ENCODE data around the gene UBE3A. TPM values are rescaled to one million over a fixed set of nuclear protein-coding genes. Genes with fewer than 3 reads are reported as not detected.

Gene UBE3A
- total RNA-seq, 1 experiment from 2014 or later: 121 TPM

DNA sequence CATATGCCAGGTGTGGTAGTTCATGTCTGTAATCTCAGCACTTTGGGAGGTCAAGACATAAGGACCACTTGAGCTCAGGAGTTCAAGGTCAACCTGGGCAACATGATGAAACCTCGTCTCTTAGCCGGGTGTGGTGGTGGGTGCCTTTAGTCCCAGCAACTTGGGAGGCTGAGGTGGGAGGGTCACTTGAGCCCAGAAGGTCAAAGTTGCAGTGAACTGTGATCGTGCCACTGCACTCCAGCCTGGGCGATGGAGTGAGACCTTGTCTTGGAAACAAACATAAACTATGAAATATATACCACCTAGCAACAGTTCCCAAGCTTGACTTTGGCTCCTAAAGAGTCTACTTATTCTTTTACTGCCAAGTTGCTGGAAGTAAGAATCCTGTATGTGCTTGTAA is 30.9 kb downstream of the UBE3A start:
- Histone ChIP-seq H3K9me2 (replicated peaks; ENCODE audit: insufficient read depth, low read length) (no peaks in the 10 kb centered on the region), H3K27me3 (ENCODE audit: low read length) (no peaks in the 10 kb centered on the region), H3K36me3 (ENCODE audit: insufficient read depth, low read length) (peaks cover 78% of the 10 kb centered on the region), H3K4me1 (ENCODE audit: low read length) (peaks cover 72% of the 10 kb centered on the region), H2AFZ (ENCODE audit: low read length) (no peak overlapping the region), H4K20me1 (ENCODE audit: insufficient read depth, low read depth, low read length) (no peaks in the 10 kb centered on the region), H3K9me3 (ENCODE audit: low read length) (peaks cover 10% of the 10 kb centered on the region), H3K4me3 (ENCODE audit: low read length) (no peak overlapping the region), H3K27ac (ENCODE audit: low read length) (peak overlapping the region; percentile 86), H3K4me2 (ENCODE audit: low read depth, low read length, poor library complexity, severe bottlenecking) (no peak overlapping the region), H3K79me2 (ENCODE audit: low read length) (peaks cover 100% of the 10 kb centered on the region), H3K9ac (ENCODE audit: low read length) (no peak overlapping the region)
- no peak for DNase-seq

DNA sequence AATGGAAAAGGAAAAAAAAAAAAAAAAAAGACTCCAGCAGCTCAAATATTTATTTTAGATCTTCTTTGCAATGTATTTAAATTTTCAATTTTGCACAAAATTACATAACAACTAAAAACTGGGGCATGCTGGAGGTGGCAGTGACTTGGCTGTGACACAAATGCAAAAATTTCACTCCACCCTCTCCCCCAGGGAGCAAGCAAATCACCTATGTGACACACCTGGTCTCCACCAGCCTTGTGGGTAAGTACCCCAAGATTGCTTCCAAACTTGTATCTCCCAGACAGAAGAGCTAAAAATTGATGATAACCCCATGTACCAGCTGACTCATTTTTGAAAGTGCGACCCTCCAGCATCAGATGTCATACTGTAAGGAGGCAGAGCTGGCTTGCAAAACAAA is 32.0 kb downstream of the UBE3A start:
- H4K20me1 ChIP-seq (ENCODE audit: insufficient read depth, low read depth, low read length): no peaks in the 10 kb centered on the region
- H3K9ac ChIP-seq (ENCODE audit: low read length): no peak overlapping the region
- peak; percentile 63 for DNase-seq
- H3K4me1 ChIP-seq (ENCODE audit: low read length): peaks cover 82% of the 10 kb centered on the region
- H3K27me3 ChIP-seq (ENCODE audit: low read length): no peaks in the 10 kb centered on the region
- peak overlapping the region; percentile 86 for H3K27ac ChIP-seq (ENCODE audit: low read length)
- peaks cover 79% of the 10 kb centered on the region for H3K36me3 ChIP-seq (ENCODE audit: insufficient read depth, low read length)
- H3K9me2 ChIP-seq (replicated peaks; ENCODE audit: insufficient read depth, low read length): no peaks in the 10 kb centered on the region
- peak overlapping the region; percentile 3 for H3K4me2 ChIP-seq (ENCODE audit: low read depth, low read length, poor library complexity, severe bottlenecking)
- no peak overlapping the region for H2AFZ ChIP-seq (ENCODE audit: low read length)
- H3K9me3 ChIP-seq (ENCODE audit: low read length): peaks cover 5% of the 10 kb centered on the region; the same call in 1 of the 2 replicates
- H3K79me2 ChIP-seq (ENCODE audit: low read length): peaks cover 100% of the 10 kb centered on the region
- H3K4me3 ChIP-seq (ENCODE audit: low read length): no peak overlapping the region

DNA sequence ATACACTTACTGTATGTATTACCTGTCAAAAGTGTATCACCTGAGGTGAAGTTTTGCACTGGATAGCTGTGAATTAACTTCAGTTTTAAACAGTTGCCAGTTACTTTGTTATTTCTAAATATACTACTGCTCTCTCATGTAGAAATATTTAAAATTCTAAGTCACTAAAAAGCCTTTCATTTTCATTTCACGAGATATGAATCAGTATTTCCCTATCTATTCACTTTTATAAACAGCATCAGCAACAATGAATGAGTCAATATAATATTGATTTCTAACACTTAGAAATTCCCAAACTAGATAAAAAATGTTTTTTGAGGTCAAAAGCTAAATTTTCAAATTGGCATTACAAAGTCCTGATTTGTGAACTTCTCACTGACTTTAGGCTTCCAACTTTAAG is 32.6 kb downstream of the UBE3A start:
- H3K9me2 ChIP-seq (replicated peaks; ENCODE audit: insufficient read depth, low read length): no peaks in the 10 kb centered on the region
- H3K79me2 ChIP-seq (ENCODE audit: low read length): peaks cover 100% of the 10 kb centered on the region
- no peak for DNase-seq
- peaks cover 5% of the 10 kb centered on the region; the same call in 1 of the 2 replicates for H3K9me3 ChIP-seq (ENCODE audit: low read length)
- no peak overlapping the region for H2AFZ ChIP-seq (ENCODE audit: low read length)
- H3K9ac ChIP-seq (ENCODE audit: low read length): no peak overlapping the region
- H3K27me3 ChIP-seq (ENCODE audit: low read length): no peaks in the 10 kb centered on the region
- peaks cover 88% of the 10 kb centered on the region for H3K4me1 ChIP-seq (ENCODE audit: low read length)
- no peaks in the 10 kb centered on the region for H4K20me1 ChIP-seq (ENCODE audit: insufficient read depth, low read depth, low read length)
- no peak overlapping the region for H3K4me3 ChIP-seq (ENCODE audit: low read length)
- peaks cover 79% of the 10 kb centered on the region for H3K36me3 ChIP-seq (ENCODE audit: insufficient read depth, low read length)
- no peak overlapping the region for H3K4me2 ChIP-seq (ENCODE audit: low read depth, low read length, poor library complexity, severe bottlenecking)
- peak overlapping the region; percentile 86 for H3K27ac ChIP-seq (ENCODE audit: low read length)

DNA sequence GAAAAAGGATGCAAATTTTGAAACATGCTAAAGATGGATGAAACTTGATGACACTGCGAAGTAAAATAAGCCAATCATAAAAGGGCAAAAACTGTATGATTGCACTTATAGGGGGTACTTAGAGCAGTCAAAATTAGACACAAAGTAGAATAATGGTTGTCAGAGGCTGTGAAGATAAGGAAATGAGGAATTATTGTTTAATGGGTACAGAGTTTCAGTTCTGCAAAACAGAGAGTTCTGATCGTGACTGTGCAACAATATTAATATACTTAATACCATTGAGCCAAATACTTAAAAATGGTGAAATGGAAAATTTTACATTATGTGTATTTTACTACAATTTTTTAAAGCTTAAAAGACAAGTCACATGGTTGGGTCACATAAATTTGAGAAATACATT is 35.1 kb downstream of the UBE3A start:
- H3K4me1 ChIP-seq (ENCODE audit: low read length): peaks cover 73% of the 10 kb centered on the region

DNA sequence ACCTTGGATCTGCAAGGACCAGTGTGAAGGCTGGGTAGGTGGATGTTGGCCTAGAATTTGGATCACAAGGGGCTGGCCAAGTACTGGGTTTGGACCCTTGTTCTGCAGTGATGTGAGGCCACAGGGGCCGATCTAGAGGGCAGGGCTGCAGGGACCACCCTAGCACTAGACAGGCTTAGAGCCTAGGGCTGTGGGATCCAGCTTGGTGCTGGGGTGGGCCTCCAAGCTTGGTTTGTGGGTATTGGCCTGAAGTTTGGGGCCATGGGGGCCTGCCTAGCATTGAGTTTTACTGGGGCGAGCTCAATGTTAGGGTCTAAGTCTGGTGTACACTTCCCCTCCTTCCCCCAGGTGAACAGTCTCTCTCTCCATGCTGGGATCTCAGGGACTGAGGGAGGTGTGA is 36.5 kb downstream of the UBE3A start:
- Histone ChIP-seq H3K9me3 (ENCODE audit: low read length) (peaks cover 5% of the 10 kb centered on the region; the same call in 1 of the 2 replicates), H3K9me2 (replicated peaks; ENCODE audit: insufficient read depth, low read length) (no peaks in the 10 kb centered on the region), H3K4me2 (ENCODE audit: low read depth, low read length, poor library complexity, severe bottlenecking) (no peak overlapping the region), H3K27ac (ENCODE audit: low read length) (peak overlapping the region; percentile 86), H4K20me1 (ENCODE audit: insufficient read depth, low read depth, low read length) (no peaks in the 10 kb centered on the region), H3K36me3 (ENCODE audit: insufficient read depth, low read length) (peaks cover 92% of the 10 kb centered on the region), H3K27me3 (ENCODE audit: low read length) (no peaks in the 10 kb centered on the region), H3K4me3 (ENCODE audit: low read length) (no peak overlapping the region), H2AFZ (ENCODE audit: low read length) (no peak overlapping the region), H3K79me2 (ENCODE audit: low read length) (peaks cover 98% of the 10 kb centered on the region), H3K4me1 (ENCODE audit: low read length) (peaks cover 59% of the 10 kb centered on the region), H3K9ac (ENCODE audit: low read length) (no peak overlapping the region)
- no peak for DNase-seq

More for the DNA sequence above, 35.1 kb downstream of the UBE3A start:
- no peaks in the 10 kb centered on the region for H3K27me3 ChIP-seq (ENCODE audit: low read length)
- H3K9ac ChIP-seq (ENCODE audit: low read length): no peak overlapping the region
- peak overlapping the region; percentile 86 for H3K27ac ChIP-seq (ENCODE audit: low read length)
- peaks cover 5% of the 10 kb centered on the region; the same call in 1 of the 2 replicates for H3K9me3 ChIP-seq (ENCODE audit: low read length)
- peaks cover 99% of the 10 kb centered on the region for H3K79me2 ChIP-seq (ENCODE audit: low read length)
- no peak overlapping the region for H3K4me2 ChIP-seq (ENCODE audit: low read depth, low read length, poor library complexity, severe bottlenecking)
- no peak overlapping the region for H3K4me3 ChIP-seq (ENCODE audit: low read length)
- no peak overlapping the region for H2AFZ ChIP-seq (ENCODE audit: low read length)
- peak; percentile 72 for DNase-seq
- no peaks in the 10 kb centered on the region for H3K9me2 ChIP-seq (replicated peaks; ENCODE audit: insufficient read depth, low read length)
- H3K36me3 ChIP-seq (ENCODE audit: insufficient read depth, low read length): peaks cover 90% of the 10 kb centered on the region
- no peaks in the 10 kb centered on the region for H4K20me1 ChIP-seq (ENCODE audit: insufficient read depth, low read depth, low read length)

DNA sequence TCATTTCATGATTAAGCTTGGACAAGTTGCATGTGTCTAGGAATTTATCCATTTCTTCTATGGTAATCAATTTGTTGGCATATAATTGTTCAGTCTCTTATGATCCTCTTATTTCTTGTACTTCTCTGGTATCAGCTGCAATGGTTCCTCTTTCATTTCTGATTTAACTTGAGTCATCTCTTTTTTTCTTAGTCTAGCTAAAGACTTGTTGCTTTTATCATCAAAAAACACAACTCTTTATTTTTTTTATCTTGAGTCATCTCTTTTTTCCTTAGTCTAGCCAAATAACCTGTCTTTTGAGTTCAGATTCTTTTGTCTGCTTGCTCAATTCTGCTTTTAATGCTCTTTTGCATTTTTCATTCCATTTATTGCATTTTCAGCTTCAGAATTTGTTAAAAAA is 37.3 kb downstream of the UBE3A start:
- H3K4me2 ChIP-seq (ENCODE audit: low read depth, low read length, poor library complexity, severe bottlenecking): no peak overlapping the region
- H2AFZ ChIP-seq (ENCODE audit: low read length): no peak overlapping the region
- H3K9me3 ChIP-seq (ENCODE audit: low read length): peaks cover 5% of the 10 kb centered on the region; the same call in 1 of the 2 replicates
- no peak overlapping the region for H3K9ac ChIP-seq (ENCODE audit: low read length)
- H3K27ac ChIP-seq (ENCODE audit: low read length): peak overlapping the region; percentile 86; the same call in 1 of the 2 replicates
- H3K36me3 ChIP-seq (ENCODE audit: insufficient read depth, low read length): peaks cover 92% of the 10 kb centered on the region
- H4K20me1 ChIP-seq (ENCODE audit: insufficient read depth, low read depth, low read length): no peaks in the 10 kb centered on the region
- DNase-seq: no peak
- peaks cover 51% of the 10 kb centered on the region for H3K4me1 ChIP-seq (ENCODE audit: low read length)
- no peaks in the 10 kb centered on the region for H3K27me3 ChIP-seq (ENCODE audit: low read length)
- no peaks in the 10 kb centered on the region for H3K9me2 ChIP-seq (replicated peaks; ENCODE audit: insufficient read depth, low read length)
- no peak overlapping the region for H3K4me3 ChIP-seq (ENCODE audit: low read length)
- peaks cover 98% of the 10 kb centered on the region for H3K79me2 ChIP-seq (ENCODE audit: low read length)

DNA sequence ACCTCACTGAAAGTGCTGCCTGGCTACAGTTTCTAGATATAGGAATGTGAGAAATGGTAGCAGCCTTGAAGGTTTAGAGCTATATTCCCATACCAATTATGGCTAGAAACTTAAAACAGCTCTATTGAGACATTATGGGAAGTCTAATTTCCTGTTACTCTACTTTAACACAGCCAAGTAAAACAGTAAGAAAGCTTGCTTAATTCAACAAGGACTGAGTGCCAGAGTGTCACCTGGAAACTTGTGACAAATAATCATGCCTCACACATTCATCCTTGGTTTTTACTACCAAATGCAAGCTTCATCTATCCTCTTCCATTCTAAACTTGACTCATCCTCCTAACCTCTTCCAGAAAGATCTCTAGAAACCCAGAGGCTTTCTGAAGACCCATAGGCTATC is 41.7 kb downstream of the UBE3A start:
- Histone ChIP-seq H3K4me3 (ENCODE audit: low read length) (no peak overlapping the region), H3K27me3 (ENCODE audit: low read length) (no peaks in the 10 kb centered on the region), H3K36me3 (ENCODE audit: insufficient read depth, low read length) (peaks cover 88% of the 10 kb centered on the region), H3K4me2 (ENCODE audit: low read depth, low read length, poor library complexity, severe bottlenecking) (no peak overlapping the region), H3K9me3 (ENCODE audit: low read length) (no peaks in the 10 kb centered on the region; the same call in 1 of the 2 replicates), H3K27ac (ENCODE audit: low read length) (no peak overlapping the region), H3K79me2 (ENCODE audit: low read length) (peaks cover 98% of the 10 kb centered on the region), H3K9me2 (replicated peaks; ENCODE audit: insufficient read depth, low read length) (no peaks in the 10 kb centered on the region), H3K4me1 (ENCODE audit: low read length) (peaks cover 8% of the 10 kb centered on the region), H4K20me1 (ENCODE audit: insufficient read depth, low read depth, low read length) (no peaks in the 10 kb centered on the region), H3K9ac (ENCODE audit: low read length) (no peak overlapping the region), H2AFZ (ENCODE audit: low read length) (no peak overlapping the region)
- DNase-seq: no peak

DNA sequence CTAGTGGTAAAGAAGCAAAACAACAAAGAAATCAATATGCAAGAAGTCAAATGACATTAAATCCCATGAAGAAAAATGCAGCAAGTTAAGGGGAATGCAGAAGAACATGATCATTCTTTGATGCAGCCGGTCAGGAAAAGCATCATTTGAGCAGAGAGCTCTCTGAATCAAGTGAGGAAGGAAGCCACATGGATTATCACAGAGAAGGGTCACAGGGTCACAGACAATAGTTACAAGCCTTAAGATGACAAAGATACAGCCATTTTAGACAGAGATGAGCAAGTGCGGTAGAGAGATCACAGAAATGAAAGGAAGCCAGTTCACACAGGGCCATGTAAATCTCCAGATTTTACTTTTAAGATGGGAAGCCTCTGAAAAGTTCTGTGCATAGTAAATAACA is 43.9 kb downstream of the UBE3A start:
- DNase-seq: no peak
- Histone ChIP-seq H3K4me3 (ENCODE audit: low read length) (no peak overlapping the region), H3K36me3 (ENCODE audit: insufficient read depth, low read length) (peaks cover 87% of the 10 kb centered on the region), H3K27me3 (ENCODE audit: low read length) (no peaks in the 10 kb centered on the region), H3K9ac (ENCODE audit: low read length) (no peak overlapping the region), H3K27ac (ENCODE audit: low read length) (no peak overlapping the region), H3K9me2 (replicated peaks; ENCODE audit: insufficient read depth, low read length) (no peaks in the 10 kb centered on the region), H2AFZ (ENCODE audit: low read length) (no peak overlapping the region), H3K9me3 (ENCODE audit: low read length) (peaks cover 8% of the 10 kb centered on the region; the same call in 1 of the 2 replicates), H4K20me1 (ENCODE audit: insufficient read depth, low read depth, low read length) (no peaks in the 10 kb centered on the region), H3K4me2 (ENCODE audit: low read depth, low read length, poor library complexity, severe bottlenecking) (no peak overlapping the region), H3K4me1 (ENCODE audit: low read length) (no peaks in the 10 kb centered on the region), H3K79me2 (ENCODE audit: low read length) (peaks cover 98% of the 10 kb centered on the region)
